Mesenchymal stem cell (in vitro differentiated cells and primary cell): ENCODE data around the gene STRN3.
A peak's percentile ranks its signal among the peaks of the same experiment; 100 is the strongest.

Experiments
- DNase-seq: peaks from one replicate; pipeline ENCODE4 v3.0.0-alpha.2; 2013
- H2AFZ ChIP-seq: one replicate; pipeline ENCODE4 v1.6.1; 2013; ENCODE audit warnings: low read depth, mild to moderate bottlenecking, control low read depth, inconsistent platforms, low read length, moderate library complexity
- H2AK5ac ChIP-seq: 2 replicates; pipeline ENCODE4 v1.6.1; 2013; ENCODE audit warnings: low read length, moderate library complexity, mild to moderate bottlenecking, inconsistent platforms; ENCODE audit not compliant: severe bottlenecking
- H2BK120ac ChIP-seq: one replicate; pipeline ENCODE4 v1.6.1; 2013; ENCODE audit warnings: low read depth, mild to moderate bottlenecking, inconsistent platforms, low read length, moderate library complexity
- H2BK12ac ChIP-seq, 2 experiments: one replicate each; pipeline ENCODE4 v1.6.1; 2013; ENCODE audit warnings: inconsistent platforms in 2 of 2, low read length in 2 of 2, mild to moderate bottlenecking in 2 of 2, moderate library complexity in 2 of 2, control low read depth in 1 of 2
- H2BK15ac ChIP-seq: one replicate; pipeline ENCODE4 v1.6.1; 2013; ENCODE audit warnings: mild to moderate bottlenecking, low read depth, inconsistent platforms; ENCODE audit not compliant: poor library complexity, severe bottlenecking
- H2BK5ac ChIP-seq: 2 replicates; pipeline ENCODE4 v1.6.1; 2013; ENCODE audit warnings: low read depth, mild to moderate bottlenecking, low read length, control low read depth, inconsistent platforms; ENCODE audit not compliant: poor library complexity, severe bottlenecking
- H3K14ac ChIP-seq, 2 experiments: one replicate each; pipeline ENCODE4 v1.6.1; 2013; ENCODE audit warnings: inconsistent platforms in 2 of 2, low read length in 2 of 2, control low read depth in 1 of 2, mild to moderate bottlenecking in 1 of 2, moderate library complexity in 1 of 2
- H3K18ac ChIP-seq, 2 experiments: one replicate each; pipeline ENCODE4 v1.6.1; 2013; ENCODE audit warnings: inconsistent platforms in 2 of 2, low read length in 2 of 2, control low read depth in 1 of 2, low read depth in 1 of 2, mild to moderate bottlenecking in 1 of 2
- H3K23ac ChIP-seq, 2 experiments: one replicate each; pipeline ENCODE4 v1.6.1; 2013; ENCODE audit warnings: inconsistent platforms in 2 of 2, low read length in 2 of 2, mild to moderate bottlenecking in 2 of 2, moderate library complexity in 2 of 2, control low read depth in 1 of 2
- H3K27ac ChIP-seq: 2 replicates; pipeline ENCODE4 v1.5.1; 2013; ENCODE audit warnings: mild to moderate bottlenecking, moderate library complexity, low read length, control low read depth, inconsistent platforms; ENCODE audit not compliant: poor library complexity, severe bottlenecking
- H3K27me3 ChIP-seq, 2 experiments: 2 replicates each; pipeline versions ENCODE4 v1.6.1 to v1.7.0; 2013; ENCODE audit warnings: low read length in 2 of 2, mild to moderate bottlenecking in 2 of 2, moderate library complexity in 2 of 2, control low read depth in 1 of 2, inconsistent platforms in 1 of 2; ENCODE audit not compliant: control insufficient read depth in 1 of 2, insufficient read depth in 1 of 2
- H3K36me3 ChIP-seq, 2 experiments: 2 replicates each; pipeline versions ENCODE4 v1.6.1 to v1.7.0; 2013; ENCODE audit warnings: low read length in 2 of 2, control low read depth in 1 of 2, inconsistent platforms in 1 of 2, low read depth in 1 of 2, mild to moderate bottlenecking in 1 of 2; ENCODE audit not compliant: insufficient read depth in 2 of 2, control insufficient read depth in 1 of 2
- H3K4ac ChIP-seq, 2 experiments: one replicate each; pipeline ENCODE4 v1.6.1; 2013; ENCODE audit warnings: inconsistent platforms in 2 of 2, low read length in 2 of 2, mild to moderate bottlenecking in 2 of 2, moderate library complexity in 2 of 2, control low read depth in 1 of 2, low read depth in 1 of 2
- H3K4me1 ChIP-seq: 2 replicates; pipeline ENCODE4 v1.6.1; 2013; ENCODE audit warnings: low read depth, low read length, control low read depth; ENCODE audit not compliant: control insufficient read depth, insufficient read depth
- H3K4me2 ChIP-seq: 2 replicates; pipeline ENCODE4 v1.6.1; 2013; ENCODE audit warnings: low read length, mild to moderate bottlenecking, inconsistent platforms; ENCODE audit not compliant: poor library complexity, severe bottlenecking
- H3K4me3 ChIP-seq, 2 experiments: 2 replicates each; pipeline versions ENCODE4 v1.5.1 to v1.7.0; 2013; ENCODE audit warnings: low read length in 2 of 2, mild to moderate bottlenecking in 2 of 2, control low read depth in 1 of 2, low read depth in 1 of 2; ENCODE audit not compliant: insufficient read depth in 1 of 2
- H3K79me1 ChIP-seq: replicated peaks from 2 replicates; pipeline ENCODE4 v1.6.1; 2013; ENCODE audit warnings: mild to moderate bottlenecking, control low read depth, low read length, inconsistent platforms; ENCODE audit not compliant: poor library complexity, severe bottlenecking
- H3K9ac ChIP-seq: 2 replicates; pipeline ENCODE4 v1.7.0; 2013; ENCODE audit warnings: mild to moderate bottlenecking, low read length, moderate library complexity
- H3K9me3 ChIP-seq: 2 replicates; pipeline ENCODE4 v1.7.0; 2013; ENCODE audit warnings: mild to moderate bottlenecking, low read length; ENCODE audit not compliant: control insufficient read depth
- H4K8ac ChIP-seq: one replicate; pipeline ENCODE4 v1.6.1; 2013; ENCODE audit warnings: inconsistent platforms, mild to moderate bottlenecking, low read length, moderate library complexity
- H4K91ac ChIP-seq: one replicate; pipeline ENCODE4 v1.6.1; 2013; ENCODE audit warnings: mild to moderate bottlenecking, low read length, inconsistent platforms
- WGBS: methylation state at CpG from one replicate; pipeline ENCODE4 v1.1.7; 2013; ENCODE audit warnings: mixed read lengths; 5-methylcytosine and 5-hydroxymethylcytosine counted together

STRN3 gene

GRCh38 chr14:30876692-30877091, 149.5 kb downstream of the STRN3 start:
- no peak overlapping the region for H4K91ac ChIP-seq
- H2AFZ ChIP-seq = no peak overlapping the region

DNA sequence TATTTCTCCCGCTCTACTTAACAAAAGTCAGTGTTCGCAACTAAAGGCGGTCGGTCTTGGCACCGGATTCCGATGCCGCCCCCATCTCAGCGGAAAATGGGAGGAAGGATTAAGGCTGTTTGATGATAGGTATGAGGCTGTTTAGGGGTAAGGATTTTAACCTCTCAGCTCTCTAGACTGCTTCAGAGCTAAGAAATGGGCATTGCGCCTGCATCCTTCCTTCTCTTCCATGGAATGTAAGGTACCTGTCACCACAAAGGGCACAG, 150.5 kb downstream of the STRN3 start:
- Histone ChIP-seq H4K91ac (no peak overlapping the region), H3K4me3 (no peak overlapping the region)
- 21% methylated on average over 8 of the region's 9 CpGs for WGBS

More at GRCh38 chr14:30876692-30877091, 149.5 kb downstream of the STRN3 start:
- Histone ChIP-seq H3K4me3 (no peak overlapping the region), H3K9ac (no peak overlapping the region), H3K4me1 (peaks cover 17% of the 10 kb centered on the region), H2AK5ac (no peak overlapping the region), H3K79me1 (no peaks in the 10 kb centered on the region), H3K9me3 (no peaks in the 10 kb centered on the region), H4K8ac (no peak overlapping the region), H3K14ac (no peak overlapping the region), H2BK5ac (no peak overlapping the region), H3K18ac (no peak overlapping the region), H3K4me2 (no peak overlapping the region), H2BK120ac (no peak overlapping the region), H3K4ac (no peak overlapping the region), H2BK12ac (no peak overlapping the region), H3K36me3 (no peaks in the 10 kb centered on the region), H2BK15ac (no peak overlapping the region), H3K27me3 (peaks cover 36 to 51% of the 10 kb centered on the region in 2 experiments), H3K27ac (no peak overlapping the region), H3K23ac (no peak overlapping the region)
- DNase-seq = no peak
- no CpG with 5 or more reads among the region's 4 CpGs for WGBS

GRCh38 chr14:30874999-30875787, 151.0 kb downstream of the STRN3 start:
- H2AFZ ChIP-seq = peak overlapping the region; percentile 29
- H3K27ac ChIP-seq = no peak overlapping the region
- H3K9me3 ChIP-seq = no peaks in the 10 kb centered on the region
- under 1% methylated on average over 42 of the region's 48 CpGs for WGBS
- no peak overlapping the region for H2AK5ac ChIP-seq
- no peaks in the 10 kb centered on the region for H3K79me1 ChIP-seq
- no peaks in the 10 kb centered on the region for H3K36me3 ChIP-seq
- H3K9ac ChIP-seq = no peak overlapping the region
- peak; percentile 11 for DNase-seq
- H2BK5ac ChIP-seq = no peak overlapping the region
- H3K4me2 ChIP-seq = peak overlapping the region; percentile 87
- H4K8ac ChIP-seq = no peak overlapping the region
- no peak overlapping the region for H3K18ac ChIP-seq
- peaks cover 36 to 60% of the 10 kb centered on the region in 2 experiments for H3K27me3 ChIP-seq
- no peak overlapping the region for H2BK12ac ChIP-seq
- H3K4ac ChIP-seq = no peak overlapping the region
- H3K14ac ChIP-seq = no peak overlapping the region
- peak overlapping the region; percentile 56 to 71 for H3K4me3 ChIP-seq
- H4K91ac ChIP-seq = no peak overlapping the region
- no peak overlapping the region for H2BK15ac ChIP-seq
- H2BK120ac ChIP-seq = no peak overlapping the region
- peak overlapping the region; percentile 7 to 83 for H3K23ac ChIP-seq
- peaks cover 17% of the 10 kb centered on the region for H3K4me1 ChIP-seq

More for the DNA sequence above, 150.5 kb downstream of the STRN3 start:
- H2BK12ac ChIP-seq = no peak overlapping the region
- no peaks in the 10 kb centered on the region for H3K79me1 ChIP-seq
- no peak overlapping the region for H3K23ac ChIP-seq
- no peak for DNase-seq
- peaks cover 17% of the 10 kb centered on the region for H3K4me1 ChIP-seq
- no peaks in the 10 kb centered on the region for H3K36me3 ChIP-seq
- H2BK15ac ChIP-seq = no peak overlapping the region
- H3K27ac ChIP-seq = no peak overlapping the region
- H3K4me2 ChIP-seq = no peak overlapping the region
- peaks cover 36 to 54% of the 10 kb centered on the region in 2 experiments for H3K27me3 ChIP-seq
- no peak overlapping the region for H3K14ac ChIP-seq
- no peak overlapping the region for H2AFZ ChIP-seq
- no peak overlapping the region for H2BK120ac ChIP-seq
- H2BK5ac ChIP-seq = no peak overlapping the region
- H3K9ac ChIP-seq = no peak overlapping the region
- no peak overlapping the region for H2AK5ac ChIP-seq
- no peak overlapping the region for H3K4ac ChIP-seq
- H3K18ac ChIP-seq = no peak overlapping the region
- no peaks in the 10 kb centered on the region for H3K9me3 ChIP-seq
- no peak overlapping the region for H4K8ac ChIP-seq

DNA sequence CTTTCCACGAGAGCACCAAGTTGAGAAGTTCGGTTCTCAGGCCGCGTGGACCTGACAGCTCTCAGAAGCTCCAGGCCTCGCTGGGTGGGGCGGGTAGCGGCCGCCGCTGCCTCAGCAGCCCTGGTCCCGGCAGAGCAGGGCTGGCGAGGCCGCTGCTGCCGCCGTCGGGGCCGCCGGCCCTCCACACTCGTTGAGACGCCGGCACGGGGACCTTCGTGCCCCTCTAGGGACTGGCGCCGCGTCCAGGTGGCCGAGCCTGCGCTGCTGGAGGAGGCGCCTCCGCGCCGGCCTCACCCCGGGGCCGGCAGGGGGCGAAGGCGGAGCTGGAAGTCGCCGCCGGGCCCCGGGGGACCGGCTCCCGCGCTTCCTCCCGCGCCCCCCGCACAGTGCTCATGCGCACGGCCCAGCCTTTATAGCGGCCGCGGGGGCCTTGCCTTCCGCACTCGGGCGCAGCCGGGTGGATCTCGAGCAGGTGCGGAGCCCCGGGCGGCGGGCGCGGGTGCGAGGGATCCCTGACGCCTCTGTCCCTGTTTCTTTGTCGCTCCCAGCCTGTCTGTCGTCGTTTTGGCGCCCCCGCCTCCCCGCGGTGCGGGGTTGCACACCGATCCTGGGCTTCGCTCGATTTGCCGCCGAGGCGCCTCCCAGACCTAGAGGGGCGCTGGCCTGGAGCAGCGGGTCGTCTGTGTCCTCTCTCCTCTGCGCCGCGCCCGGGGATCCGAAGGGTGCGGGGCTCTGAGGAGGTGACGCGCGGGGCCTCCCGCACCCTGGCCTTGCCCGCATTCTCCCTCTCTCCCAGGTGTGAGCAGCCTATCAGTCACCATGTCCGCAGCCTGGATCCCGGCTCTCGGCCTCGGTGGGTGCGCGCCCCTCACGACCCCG, 151.8 kb downstream of the STRN3 start, which contains the start of gene COCH:
Gene COCH (plus strand): TSS at position 440 of the 879 bp plus-strand sequence. CDS start 380 bp downstream, at position 820.
- DNase-seq = no peak
- no peak within 1 kb of the TSS for H2BK5ac ChIP-seq
- no peak within 1 kb of the TSS for H3K4ac ChIP-seq
- H4K8ac ChIP-seq = peak within 1 kb of the TSS; percentile 28
- H3K27me3 ChIP-seq = peaks cover 36 to 60% of the 10 kb centered on the region in 2 experiments
- H2AFZ ChIP-seq = peak within 1 kb of the TSS; percentile 29
- peak within 1 kb of the TSS; percentile 87 for H3K4me2 ChIP-seq
- H3K79me1 ChIP-seq = no peaks in the 10 kb centered on the region
- peaks cover 17% of the 10 kb centered on the region for H3K4me1 ChIP-seq
- no peak within 1 kb of the TSS for H3K18ac ChIP-seq
- H3K14ac ChIP-seq = no peak within 1 kb of the TSS
- H2BK120ac ChIP-seq = no peak within 1 kb of the TSS
- H2AK5ac ChIP-seq = no peak within 1 kb of the TSS
- H2BK12ac ChIP-seq = no peak within 1 kb of the TSS
- H3K4me3 ChIP-seq = peak within 1 kb of the TSS; percentile 56 to 71
- H4K91ac ChIP-seq = no peak within 1 kb of the TSS
- no peaks in the 10 kb centered on the region for H3K36me3 ChIP-seq
- no peaks in the 10 kb centered on the region for H3K9me3 ChIP-seq
- no peak within 1 kb of the TSS for H3K27ac ChIP-seq
- peak within 1 kb of the TSS; percentile 7 to 83 for H3K23ac ChIP-seq
- no peak within 1 kb of the TSS for H3K9ac ChIP-seq
- no peak within 1 kb of the TSS for H2BK15ac ChIP-seq
- 4% methylated on average over 92 of the region's 99 CpGs for WGBS
